LNCAP (cell line): ENCODE data around the gene TBC1D2B.

Source experiments
- CTCF ChIP-seq: fragments of 450-650 bp; IDR thresholded peaks from 2 replicates; pipeline ENCODE4 v1.5.1; 2017; ENCODE audit warnings: mild to moderate bottlenecking

Gene TBC1D2B

GRCh38 chr15:78092261-78093041 is 14.9 kb upstream of the TBC1D2B start, which contains the start of gene SH2D7:
TSS of gene SH2D7 (plus strand) at chr15:78092561. CDS start at chr15:78092585, 24 bp downstream.
- no peak for TF ChIP-seq CTCF

GRCh38 chr15:78090422-78091063 is 13.0 kb upstream of the TBC1D2B start:
- TF ChIP-seq CTCF: no peak

GRCh38 chr15:78088773-78089080 is 11.2 kb upstream of the TBC1D2B start:
- no peak for TF ChIP-seq CTCF

GRCh38 chr15:78087951-78088772 is 10.7 kb upstream of the TBC1D2B start:
- TF ChIP-seq CTCF: no peak

- TF ChIP-seq CTCF: no peak
These were observed 8.4 kb upstream of the TBC1D2B start for GRCh38 chr15:78085928-78086327.

- TF ChIP-seq CTCF: no peak
These were observed 6.9 kb upstream of the TBC1D2B start for GRCh38 chr15:78084449-78084750.

- no peak for TF ChIP-seq CTCF
These were observed 6.4 kb upstream of the TBC1D2B start for GRCh38 chr15:78083687-78084448.
